ENCODE results near the gene IQSEC1. TPM values are rescaled to one million over a fixed set of nuclear protein-coding genes. Genes with fewer than 3 reads are reported as not detected.

Gene IQSEC1
- total RNA-seq, 2 donors from 2014 or later: 31.2 to 53.5 TPM

GRCh38 chr3:12906916-12907290 is 166.3 kb downstream of the IQSEC1 start:
- no peaks in the 10 kb centered on the region for H3K27me3 Mint-ChIP-seq (ENCODE audit: low read depth)
- DNase-seq: no peak
- H3K27ac Mint-ChIP-seq: no peak overlapping the region
- ATAC-seq (replicated peaks in 1 of 2): no peak
- no peak overlapping the region for H3K4me3 Mint-ChIP-seq
- H3K4me1 Mint-ChIP-seq (ENCODE audit: low read depth): no peaks in the 10 kb centered on the region
- no peaks in the 10 kb centered on the region for H3K9me3 Mint-ChIP-seq
- peaks cover 0 to 3% of the 10 kb centered on the region in 2 donors for H3K36me3 Mint-ChIP-seq (ENCODE audit: insufficient read depth in 2 of 2)

DNA sequence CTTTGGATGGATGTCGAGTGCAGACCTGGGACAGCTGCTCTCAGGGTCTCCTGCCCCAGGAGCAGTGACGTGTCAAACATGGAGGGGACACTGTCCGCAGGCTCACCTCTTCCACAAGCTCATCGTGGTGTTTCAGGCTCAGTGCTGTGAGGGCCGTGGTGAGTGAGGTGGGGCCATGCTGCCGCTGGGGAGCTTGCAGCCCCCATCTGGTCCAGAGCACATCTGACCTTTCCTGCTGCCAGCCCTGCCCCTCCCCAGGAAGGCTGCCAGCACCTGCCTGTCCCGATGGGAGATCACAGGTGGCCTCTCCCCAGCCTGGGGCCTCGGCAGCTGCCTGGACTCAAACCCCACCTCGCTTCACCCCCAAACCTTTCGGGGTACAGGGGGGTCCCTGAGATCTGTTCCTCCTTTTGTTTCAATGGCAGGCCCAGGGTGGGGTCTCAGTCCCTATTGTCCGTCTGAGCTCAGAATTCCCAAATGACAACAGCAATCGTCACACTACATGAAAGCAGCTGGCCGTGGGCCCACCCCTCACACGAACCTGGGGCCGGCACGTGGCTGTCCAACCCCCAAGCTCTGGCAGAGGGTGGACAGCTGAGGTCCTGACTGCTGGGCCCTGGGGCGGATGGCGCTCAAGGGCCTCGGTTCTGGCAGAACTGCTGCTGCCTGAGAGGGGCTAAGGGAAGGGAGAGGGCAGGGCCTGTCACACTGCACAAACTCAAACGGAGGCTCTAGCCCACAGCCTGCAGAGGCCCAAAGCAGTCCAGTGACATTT is 166.9 kb downstream of the IQSEC1 start:
- Mint-ChIP-seq H3K27ac (no peak overlapping the region), H3K9me3 (no peaks in the 10 kb centered on the region), H3K27me3 (ENCODE audit: low read depth) (no peaks in the 10 kb centered on the region), H3K4me3 (no peak overlapping the region), H3K36me3 (ENCODE audit: insufficient read depth in 2 of 2) (peaks cover 0 to 3% of the 10 kb centered on the region in 2 donors), H3K4me1 (ENCODE audit: low read depth) (no peaks in the 10 kb centered on the region)
- DNase-seq: no peak
- no peak for ATAC-seq (replicated peaks in 1 of 2)

- ATAC-seq (replicated peaks in 1 of 2): no peak
- Mint-ChIP-seq H3K36me3 (ENCODE audit: insufficient read depth in 2 of 2) (peaks cover 0 to 6% of the 10 kb centered on the region in 2 donors), H3K9me3 (no peaks in the 10 kb centered on the region), H3K4me1 (ENCODE audit: low read depth) (no peaks in the 10 kb centered on the region), H3K27me3 (ENCODE audit: low read depth) (no peaks in the 10 kb centered on the region), H3K27ac (no peak overlapping the region), H3K4me3 (no peak overlapping the region)
- no peak for DNase-seq
Observed at GRCh38 chr3:12905316-12906071, 167.7 kb downstream of the IQSEC1 start.

GRCh38 chr3:12904951-12905315 is 168.3 kb downstream of the IQSEC1 start:
- no peak for DNase-seq
- no peaks in the 10 kb centered on the region for H3K27me3 Mint-ChIP-seq (ENCODE audit: low read depth)
- H3K27ac Mint-ChIP-seq: no peak overlapping the region
- H3K9me3 Mint-ChIP-seq: no peaks in the 10 kb centered on the region
- no peaks in the 10 kb centered on the region for H3K4me1 Mint-ChIP-seq (ENCODE audit: low read depth)
- no peak for ATAC-seq (replicated peaks in 1 of 2)
- peaks cover 0 to 8% of the 10 kb centered on the region in 2 donors for H3K36me3 Mint-ChIP-seq (ENCODE audit: insufficient read depth in 2 of 2)
- H3K4me3 Mint-ChIP-seq: no peak overlapping the region

- no peak for ATAC-seq (replicated peaks in 1 of 2)
- Mint-ChIP-seq H3K27me3 (ENCODE audit: low read depth) (no peaks in the 10 kb centered on the region), H3K36me3 (ENCODE audit: insufficient read depth in 2 of 2) (peaks cover 0 to 8% of the 10 kb centered on the region in 2 donors), H3K27ac (no peak overlapping the region), H3K9me3 (no peaks in the 10 kb centered on the region), H3K4me3 (no peak overlapping the region), H3K4me1 (ENCODE audit: low read depth) (no peaks in the 10 kb centered on the region)
- no peak for DNase-seq
Observed at GRCh38 chr3:12903881-12904280, 169.3 kb downstream of the IQSEC1 start.

GRCh38 chr3:12903000-12903800 is 170.0 kb downstream of the IQSEC1 start:
- H3K27ac Mint-ChIP-seq: no peak overlapping the region
- no peak overlapping the region for H3K4me3 Mint-ChIP-seq
- no peak for DNase-seq
- H3K36me3 Mint-ChIP-seq (ENCODE audit: insufficient read depth in 2 of 2): peaks cover 0 to 8% of the 10 kb centered on the region in 2 donors
- H3K4me1 Mint-ChIP-seq (ENCODE audit: low read depth): no peaks in the 10 kb centered on the region
- ATAC-seq (replicated peaks in 1 of 2): no peak
- no peaks in the 10 kb centered on the region for H3K9me3 Mint-ChIP-seq
- H3K27me3 Mint-ChIP-seq (ENCODE audit: low read depth): no peaks in the 10 kb centered on the region

- Mint-ChIP-seq H3K4me3 (no peak overlapping the region), H3K27ac (no peak overlapping the region), H3K36me3 (ENCODE audit: insufficient read depth in 2 of 2) (peaks cover 0 to 8% of the 10 kb centered on the region in 2 donors), H3K9me3 (no peaks in the 10 kb centered on the region), H3K4me1 (ENCODE audit: low read depth) (no peaks in the 10 kb centered on the region), H3K27me3 (ENCODE audit: low read depth) (no peaks in the 10 kb centered on the region)
- ATAC-seq (replicated peaks in 1 of 2): no peak
- no peak for DNase-seq
Observed at GRCh38 chr3:12902181-12902999, 170.8 kb downstream of the IQSEC1 start.

- no peak for ATAC-seq (replicated peaks in 1 of 2)
- H3K27ac Mint-ChIP-seq: no peak overlapping the region
- no peak for DNase-seq
- no peaks in the 10 kb centered on the region for H3K27me3 Mint-ChIP-seq (ENCODE audit: low read depth)
- H3K4me3 Mint-ChIP-seq: no peak overlapping the region
- no peaks in the 10 kb centered on the region for H3K4me1 Mint-ChIP-seq (ENCODE audit: low read depth)
- peaks cover 0 to 6% of the 10 kb centered on the region in 2 donors for H3K36me3 Mint-ChIP-seq (ENCODE audit: insufficient read depth in 2 of 2)
- no peaks in the 10 kb centered on the region for H3K9me3 Mint-ChIP-seq
Observed at GRCh38 chr3:12901623-12902045, 171.6 kb downstream of the IQSEC1 start.

GRCh38 chr3:12900885-12901411 is 172.3 kb downstream of the IQSEC1 start:
- Mint-ChIP-seq H3K9me3 (no peaks in the 10 kb centered on the region), H3K4me1 (ENCODE audit: low read depth) (no peaks in the 10 kb centered on the region), H3K27me3 (ENCODE audit: low read depth) (no peaks in the 10 kb centered on the region), H3K36me3 (ENCODE audit: insufficient read depth in 2 of 2) (peaks cover 0 to 6% of the 10 kb centered on the region in 2 donors), H3K27ac (no peak overlapping the region), H3K4me3 (no peak overlapping the region)
- ATAC-seq (replicated peaks in 1 of 2) (no peak), DNase-seq (no peak)

DNA sequence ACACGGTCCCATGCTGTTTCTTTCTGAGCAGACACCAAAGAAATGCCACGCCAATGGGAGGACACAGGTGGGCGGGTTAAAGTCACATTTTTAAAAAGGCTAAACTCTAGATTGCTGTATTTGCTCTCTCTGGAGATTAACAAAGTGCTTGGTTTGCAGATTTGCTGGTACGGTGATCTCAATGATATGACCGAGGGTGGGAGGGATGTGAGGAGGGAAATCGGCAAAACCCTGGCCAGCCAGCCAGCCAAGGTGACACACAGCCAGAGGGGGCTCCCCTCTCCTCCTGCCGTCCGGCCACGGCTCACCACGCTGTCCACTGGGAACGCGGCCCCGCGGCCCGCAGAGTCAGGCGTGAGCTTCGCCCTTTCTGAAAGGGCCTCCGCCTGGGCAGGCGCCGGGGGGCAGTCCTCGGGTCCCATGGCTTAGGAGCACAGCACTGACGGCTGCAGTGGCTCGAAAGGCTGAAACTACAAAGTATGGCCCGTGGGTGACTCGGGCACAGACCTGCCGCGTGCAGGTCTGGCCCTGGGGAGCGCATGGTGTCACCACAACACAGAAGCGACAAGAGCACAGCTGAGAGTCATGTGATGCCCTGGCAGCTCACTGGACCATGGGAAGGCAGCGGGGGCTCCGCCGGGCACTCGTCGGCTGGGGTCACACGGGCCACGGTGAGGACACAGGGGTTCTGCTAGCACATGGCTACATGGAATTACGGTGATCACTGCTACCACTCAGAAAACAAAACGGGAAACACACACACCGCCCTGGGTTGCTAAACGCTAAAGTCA is 174.1 kb downstream of the IQSEC1 start:
- ATAC-seq (replicated peaks in 1 of 2) (no peak), DNase-seq (no peak)
- Mint-ChIP-seq H3K27ac (no peak overlapping the region), H3K36me3 (ENCODE audit: insufficient read depth in 2 of 2) (peaks cover 0 to 6% of the 10 kb centered on the region in 2 donors), H3K9me3 (no peaks in the 10 kb centered on the region), H3K4me3 (no peak overlapping the region), H3K4me1 (ENCODE audit: low read depth) (peaks cover 5% of the 10 kb centered on the region), H3K27me3 (ENCODE audit: low read depth) (no peaks in the 10 kb centered on the region)

GRCh38 chr3:12898290-12898964 is 174.8 kb downstream of the IQSEC1 start:
- H3K27me3 Mint-ChIP-seq (ENCODE audit: low read depth): no peaks in the 10 kb centered on the region
- H3K4me3 Mint-ChIP-seq: no peak overlapping the region
- DNase-seq: no peak
- peaks cover 0 to 6% of the 10 kb centered on the region in 2 donors for H3K36me3 Mint-ChIP-seq (ENCODE audit: insufficient read depth in 2 of 2)
- ATAC-seq (replicated peaks in 1 of 2): no peak
- H3K4me1 Mint-ChIP-seq (ENCODE audit: low read depth): peaks cover 5% of the 10 kb centered on the region
- no peaks in the 10 kb centered on the region for H3K9me3 Mint-ChIP-seq
- H3K27ac Mint-ChIP-seq: no peak overlapping the region

Data from activated T-cell treated with anti-CD3 and anti-CD28 coated beads, Interleukin-2, amount 50 U/mL, for 72 hours (primary cell).